NCI-H146 treated with DMSO at 0.1 percent for 48 hours (cell line): ENCODE data around the gene PNPO.
"Not testable (repeated sequence)": the region's sequence is repeated elsewhere in the genome, so short reads cannot be mapped to it uniquely, and the experiment has no call there.

Source experiments
- DNase-seq: peaks from one replicate; lab custom pipeline; 2025; ENCODE audit not compliant: unreplicated experiment; lab: John Stamatoyannopoulos, UW

The PNPO gene

GRCh38 chr17:47970725-47971499 lies 29.5 kb downstream of the PNPO start, which contains the start of gene CDK5RAP3:
TSS of gene CDK5RAP3 (plus strand) at chr17:47971113. CDS start at chr17:47971147, 34 bp downstream.
- peak; percentile 98 for DNase-seq

GRCh38 chr17:47973541-47973940 lies 32.2 kb downstream of the PNPO start:
- DNase-seq = no peak

GRCh38 chr17:47975189-47975822 lies 33.9 kb downstream of the PNPO start:
- DNase-seq = no peak

GRCh38 chr17:47975823-47976205 lies 34.4 kb downstream of the PNPO start:
- DNase-seq = no peak

- DNase-seq = peak; percentile 8
These were observed 37.0 kb downstream of the PNPO start for GRCh38 chr17:47978324-47978723.

GRCh38 chr17:47980541-47980940 lies 39.2 kb downstream of the PNPO start:
- peak; percentile 19 for DNase-seq

GRCh38 chr17:47981462-47981861 lies 40.1 kb downstream of the PNPO start:
- DNase-seq = no peak

- DNase-seq = no peak
These were observed 40.8 kb downstream of the PNPO start for GRCh38 chr17:47982091-47982617.

- DNase-seq = no peak
These were observed 41.4 kb downstream of the PNPO start for GRCh38 chr17:47982645-47983390.

GRCh38 chr17:47983492-47984223 lies 42.3 kb downstream of the PNPO start:
- no peak for DNase-seq

- no peak for DNase-seq
These were observed 45.1 kb downstream of the PNPO start for GRCh38 chr17:47986520-47986919.

GRCh38 chr17:47987240-47987835 lies 46.0 kb downstream of the PNPO start:
- DNase-seq = peak; percentile 68

GRCh38 chr17:47988445-47988844 lies 47.1 kb downstream of the PNPO start:
- DNase-seq = not testable (repeated sequence)

- no peak for DNase-seq
These were observed 47.8 kb downstream of the PNPO start for GRCh38 chr17:47989159-47989558.

- no peak for DNase-seq
These were observed 48.3 kb downstream of the PNPO start for GRCh38 chr17:47989700-47990099.

- DNase-seq = peak; percentile 61
These were observed 49.8 kb downstream of the PNPO start for GRCh38 chr17:47990962-47991731.

GRCh38 chr17:47992216-47992615 lies 50.8 kb downstream of the PNPO start:
- no peak for DNase-seq

- no peak for DNase-seq
These were observed 51.7 kb downstream of the PNPO start for GRCh38 chr17:47993031-47993564.

- DNase-seq = no peak
These were observed 52.6 kb downstream of the PNPO start for GRCh38 chr17:47993964-47994363.
